GM19025 (cell line): Measurements from ENCODE around the gene MRPL54.
A peak's percentile ranks its signal among the peaks of the same experiment; 100 is the strongest.

Source experiments
- ATAC-seq: cut with Tn5 transposase; IDR thresholded peaks from one replicate; pipeline ENCODE4 v1.9.1; 2021; ENCODE audit warnings: mild to moderate bottlenecking, low read depth, moderate library complexity; ENCODE audit not compliant: unreplicated experiment

MRPL54 gene

DNA sequence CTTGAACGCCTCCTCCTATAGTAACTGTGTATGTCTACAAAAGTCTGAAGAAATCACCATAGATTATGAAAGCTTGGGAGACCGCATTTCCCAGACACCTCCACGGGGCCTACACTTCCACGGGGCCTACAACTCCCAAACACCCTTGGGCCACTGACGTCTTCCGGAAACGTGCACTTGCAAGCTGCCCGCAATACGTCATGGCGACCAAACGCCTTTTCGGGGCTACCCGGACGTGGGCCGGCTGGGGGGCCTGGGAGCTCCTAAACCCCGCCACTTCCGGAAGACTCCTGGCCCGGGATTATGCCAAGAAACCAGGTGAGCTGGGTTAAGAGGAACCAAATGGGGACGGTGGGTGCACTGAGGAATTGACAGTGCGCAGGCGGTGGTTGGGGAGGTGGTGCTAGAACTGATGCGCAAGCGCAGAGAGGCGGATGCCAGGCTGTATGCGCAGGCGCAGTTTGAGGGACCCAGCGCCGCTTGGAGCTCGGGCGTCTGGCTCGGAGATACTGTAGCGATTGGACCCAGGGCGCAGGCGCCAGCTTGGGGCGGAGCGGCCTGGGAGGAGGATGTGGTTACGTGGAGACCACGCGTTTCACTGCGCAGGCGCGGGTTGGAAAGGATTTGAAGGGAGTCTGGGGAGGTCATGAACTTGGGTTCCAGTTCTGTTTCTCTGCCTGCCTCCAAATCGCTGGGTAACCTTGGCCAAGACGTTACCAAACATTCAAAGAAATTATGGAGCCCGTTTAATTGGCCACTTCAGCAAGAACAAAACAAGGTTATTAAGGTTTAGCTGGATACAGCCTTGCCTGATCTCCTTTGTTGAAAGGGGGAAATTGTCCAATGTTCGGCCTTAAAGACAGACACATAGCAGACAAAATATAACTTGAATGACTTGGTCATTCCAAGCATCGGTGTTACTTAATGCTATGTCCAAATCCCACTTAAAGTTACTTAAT, at the start of gene MRPL54:
Gene MRPL54 (plus strand): TSS at position 182 of the 959 bp plus-strand sequence. CDS start 19 bp downstream, at position 201.
- ATAC-seq: peak; percentile 63

DNA sequence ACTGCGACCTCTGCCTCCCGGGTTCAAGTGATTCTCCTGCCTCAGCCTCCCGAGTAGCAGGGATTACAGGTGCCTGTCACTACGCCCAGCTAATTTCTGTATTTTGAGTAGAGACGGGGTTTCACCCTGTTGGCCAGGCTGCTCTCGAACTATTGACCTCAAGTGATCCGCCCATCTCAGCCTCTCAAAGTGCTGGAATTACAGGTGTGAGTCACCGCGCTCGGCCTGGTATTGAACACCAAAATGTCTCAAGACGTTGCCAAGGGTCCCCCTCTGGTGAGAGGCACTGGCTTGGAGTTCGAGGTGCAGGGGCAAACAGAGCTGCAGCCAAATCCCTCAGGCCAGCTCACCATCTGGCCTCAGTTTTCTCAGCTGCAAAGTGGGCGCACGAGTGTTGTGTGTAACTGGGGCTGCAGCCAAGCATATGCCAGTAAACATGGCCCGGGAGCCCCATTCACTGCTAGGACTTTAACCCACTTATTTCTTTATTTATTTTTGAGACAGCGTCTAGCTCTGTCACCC, 46.3 kb upstream of the MRPL54 start:
- no peak for ATAC-seq

DNA sequence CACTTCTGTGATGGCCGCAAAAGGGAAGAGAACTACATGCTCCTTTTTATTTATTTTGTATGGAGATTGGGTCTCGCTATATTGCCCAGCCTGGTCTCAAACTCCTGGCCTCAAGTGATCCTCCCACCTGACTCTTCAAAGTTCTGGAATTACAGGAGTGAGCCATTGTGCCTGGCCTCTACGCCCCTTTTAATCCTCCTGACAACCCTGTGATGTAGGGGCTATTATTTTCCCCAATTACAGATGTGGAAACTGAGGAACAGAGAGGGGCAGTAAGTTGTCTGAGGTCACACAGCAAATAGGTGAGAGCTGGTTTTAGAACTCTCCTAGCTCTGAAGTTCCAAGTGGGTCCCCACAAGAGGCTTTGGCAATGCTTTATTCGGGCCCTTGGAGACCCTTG, 42.6 kb upstream of the MRPL54 start:
- ATAC-seq: no peak

- ATAC-seq: no peak
These were observed 42.0 kb upstream of the MRPL54 start for GRCh38 chr19:3720349-3720917.

- ATAC-seq: no peak
These were observed 41.2 kb upstream of the MRPL54 start for GRCh38 chr19:3721131-3721886.

DNA sequence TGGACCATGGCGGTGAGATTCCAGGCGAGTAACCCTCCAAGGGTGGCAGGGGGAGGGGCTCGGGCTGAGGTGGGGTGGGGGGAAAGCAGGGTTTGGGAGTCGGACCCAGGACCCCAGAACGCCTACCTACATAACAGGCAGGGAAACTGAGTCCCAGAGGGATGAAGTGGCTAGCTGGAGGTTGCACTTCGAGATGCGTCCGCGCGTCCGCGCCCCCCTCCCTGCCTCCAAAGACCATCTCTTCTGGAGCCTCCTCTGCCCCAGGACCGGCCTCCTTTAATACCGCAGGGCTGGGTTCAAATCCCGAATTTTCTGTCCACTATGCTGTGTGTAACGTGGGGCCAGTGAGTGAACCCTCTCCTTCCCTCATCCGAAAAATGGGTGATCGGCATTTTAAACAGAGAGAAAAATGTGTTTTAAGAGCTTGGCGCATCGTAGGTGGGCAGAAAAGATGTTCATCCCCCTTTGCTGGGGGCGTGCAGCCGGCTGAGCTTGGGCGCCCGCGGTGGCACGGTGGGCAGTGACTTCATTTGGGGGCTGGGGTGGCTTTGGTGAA, 40.5 kb upstream of the MRPL54 start:
- ATAC-seq: no peak

DNA sequence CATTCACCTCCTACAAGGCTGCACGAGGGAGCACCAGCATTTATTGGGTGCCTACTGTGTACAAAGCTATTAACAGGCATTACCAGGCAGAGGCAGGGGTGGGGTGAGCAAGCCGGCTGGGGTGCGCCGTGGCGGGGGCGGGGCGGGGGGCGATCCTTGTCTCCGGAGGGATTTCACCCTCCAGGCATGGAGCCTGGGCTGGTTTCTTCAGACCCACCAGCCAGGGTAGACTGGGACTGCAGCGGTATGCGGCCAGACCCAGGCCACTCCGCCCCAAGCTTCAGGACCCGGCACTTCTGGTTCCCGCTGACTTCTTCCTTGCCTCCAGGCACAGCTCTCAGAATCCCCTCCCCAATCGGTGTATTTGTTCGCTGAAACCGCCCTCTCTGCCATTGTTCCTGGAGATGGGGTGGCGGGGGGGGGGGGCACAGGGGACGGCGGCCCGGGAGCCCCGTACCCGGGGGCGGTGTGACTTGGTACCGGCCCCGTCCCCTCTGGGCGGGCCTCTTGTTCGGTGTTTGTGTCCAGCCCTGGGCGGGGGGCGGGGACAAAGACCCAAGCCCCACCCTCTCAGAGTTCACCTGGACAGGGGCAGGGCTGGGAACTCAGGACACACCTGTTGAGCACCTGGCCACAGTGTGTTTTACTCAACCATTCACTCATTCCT, 39.9 kb upstream of the MRPL54 start:
- ATAC-seq: no peak

- ATAC-seq: no peak
These were observed 39.4 kb upstream of the MRPL54 start for GRCh38 chr19:3723110-3723488.

GRCh38 chr19:3723883-3724282, 38.6 kb upstream of the MRPL54 start:
- no peak for ATAC-seq

DNA sequence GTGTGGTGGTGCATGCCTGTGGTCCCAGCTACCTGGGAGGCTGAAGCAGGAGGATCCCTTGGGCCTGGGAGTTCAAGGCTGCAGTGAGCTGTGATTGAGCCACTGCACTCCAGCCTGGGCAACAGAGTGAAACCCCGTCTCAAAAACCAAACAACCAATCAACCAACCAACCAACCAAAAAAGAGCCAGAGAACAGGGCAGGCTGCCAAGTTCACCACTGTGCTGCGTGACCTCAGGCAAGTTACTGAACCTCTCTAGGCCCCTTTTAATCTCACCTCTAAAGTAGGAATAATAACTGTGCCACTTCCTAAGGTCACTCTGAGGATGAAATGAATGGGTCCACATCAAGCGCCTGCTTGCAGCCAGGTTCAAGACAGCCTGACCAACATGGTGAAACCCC, 37.4 kb upstream of the MRPL54 start:
- no peak for ATAC-seq

DNA sequence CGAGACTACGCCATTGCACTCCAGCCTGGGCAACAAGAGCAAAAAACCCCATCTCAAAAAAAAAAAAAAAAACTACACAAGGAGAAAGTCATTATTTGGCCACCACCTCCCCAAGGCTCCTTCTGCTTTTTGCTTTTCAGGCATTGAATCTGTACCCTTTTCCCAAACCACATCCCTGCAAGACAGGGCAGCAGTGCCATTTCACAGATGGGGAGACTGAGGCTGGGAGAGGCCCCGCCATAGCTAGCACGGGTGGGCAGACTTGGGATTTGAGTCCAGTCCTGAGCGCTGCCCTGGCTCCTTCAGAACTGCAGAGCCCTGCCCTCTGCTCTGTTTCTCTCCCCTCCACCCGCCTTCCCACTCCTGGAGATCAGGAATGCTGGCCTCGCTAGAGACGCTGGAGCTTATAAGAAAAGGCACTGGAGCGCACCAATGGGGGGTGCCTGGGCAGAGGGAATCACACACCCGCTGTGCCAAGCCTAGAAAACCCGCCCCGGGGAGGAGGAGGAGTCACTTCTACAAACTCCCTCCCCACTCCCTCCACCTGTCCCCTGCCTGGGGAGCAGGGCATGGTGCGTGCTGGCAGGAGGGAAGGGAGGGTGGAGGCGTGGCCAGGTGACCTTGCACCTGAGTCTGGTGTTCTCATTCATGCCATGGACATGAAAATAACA, 36.7 kb upstream of the MRPL54 start:
- no peak for ATAC-seq

- no peak for ATAC-seq
These were observed 32.0 kb upstream of the MRPL54 start for GRCh38 chr19:3730457-3730958.

GRCh38 chr19:3732108-3732507, 30.4 kb upstream of the MRPL54 start:
- ATAC-seq: no peak

GRCh38 chr19:3733549-3734309, 28.8 kb upstream of the MRPL54 start:
- ATAC-seq: no peak

DNA sequence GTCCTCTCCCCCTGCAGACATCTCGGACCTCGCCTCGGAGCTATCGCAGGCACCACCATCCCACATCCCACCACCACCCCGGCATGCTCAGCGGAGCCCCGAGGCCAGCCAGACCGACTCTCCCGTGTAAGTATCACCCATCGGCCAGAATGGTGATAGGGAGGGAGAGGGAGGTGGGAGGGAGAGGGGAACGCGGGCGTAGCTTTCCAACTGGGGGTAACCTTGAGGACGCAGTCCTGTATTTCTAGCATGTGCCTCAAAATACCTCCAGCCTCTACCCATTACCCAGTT, 28.2 kb upstream of the MRPL54 start:
- ATAC-seq: no peak

DNA sequence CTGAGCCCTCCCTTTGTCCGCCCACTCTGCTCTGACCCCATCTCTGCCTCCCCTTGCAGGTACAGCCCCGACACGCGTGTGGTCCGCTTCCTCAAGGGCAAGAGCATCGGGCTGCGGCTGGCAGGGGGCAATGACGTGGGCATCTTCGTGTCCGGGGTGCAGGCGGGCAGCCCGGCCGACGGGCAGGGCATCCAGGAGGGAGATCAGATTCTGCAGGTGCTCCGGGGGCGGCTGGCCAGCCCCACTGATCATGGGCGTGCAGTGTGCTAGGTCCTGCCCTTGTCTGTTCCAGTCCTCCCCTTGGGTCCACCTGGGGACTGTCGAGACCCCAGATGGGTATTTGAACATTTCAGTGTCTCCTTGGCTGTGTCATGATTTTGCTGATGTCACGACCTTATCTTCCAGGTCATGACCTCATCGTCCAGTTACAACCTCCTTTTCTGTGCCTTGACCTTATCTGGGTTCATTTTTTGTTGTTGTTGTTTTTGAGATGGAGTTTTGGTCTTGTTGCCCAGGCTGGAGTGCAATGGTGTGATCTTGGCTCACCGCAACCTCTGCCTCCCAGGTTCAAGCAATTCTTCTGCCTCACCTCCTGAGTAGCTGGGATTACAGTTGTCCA, 26.3 kb upstream of the MRPL54 start:
- no peak for ATAC-seq

DNA sequence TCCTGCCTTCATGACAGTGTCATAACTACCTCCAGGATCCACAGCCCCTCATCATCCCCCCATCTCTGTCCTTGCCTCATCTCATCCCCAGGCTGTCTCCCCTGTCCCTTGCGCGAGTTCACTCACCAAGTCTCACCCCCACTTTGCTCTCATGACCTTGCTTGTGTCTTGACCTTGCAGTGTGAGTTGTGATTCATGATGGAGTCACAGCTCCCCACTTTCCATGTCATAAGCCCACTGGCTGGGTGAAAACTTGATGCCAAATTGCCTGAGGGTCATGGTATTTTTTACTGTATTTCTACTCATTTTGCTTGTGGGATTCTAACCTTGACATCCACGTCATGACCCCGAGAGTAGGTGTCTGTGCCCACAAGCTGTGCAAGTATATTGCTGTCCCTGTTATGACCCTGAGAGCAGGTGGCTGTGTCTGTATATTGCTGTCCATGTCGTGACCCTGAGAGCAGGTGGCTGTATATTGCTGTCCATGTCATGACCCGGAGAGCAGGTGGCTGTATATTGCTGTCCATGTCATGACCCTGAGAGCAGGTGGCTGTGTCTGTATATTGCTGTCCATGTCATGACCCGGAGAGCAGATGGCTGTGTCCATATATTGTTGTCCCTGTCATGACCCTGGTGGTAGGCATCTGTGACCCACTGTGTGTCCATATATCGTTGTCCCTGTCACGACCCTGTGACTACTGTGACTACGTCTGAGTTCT, 24.8 kb upstream of the MRPL54 start:
- ATAC-seq: no peak
